Left ventricle myocardium inferior (tissue), 1 donor: Measurements from ENCODE around the gene PACSIN1. TPM values are rescaled to one million over a fixed set of nuclear protein-coding genes. Genes with fewer than 3 reads are reported as not detected.

Experiments used
- DNase-seq: peaks from one replicate; pipeline ENCODE4 v3.0.0-alpha.2; 2020
- H3K27ac ChIP-seq: fragments of 200-600 bp; replicated peaks from 2 replicates; pipeline ENCODE4 v1.8.0; 2021
- H3K27me3 ChIP-seq: fragments of 200-600 bp; 2 replicates; pipeline ENCODE4 v1.8.0; 2021; ENCODE audit warnings: low read depth
- H3K36me3 ChIP-seq: fragments of 200-600 bp; 2 replicates; pipeline ENCODE4 v1.8.0; 2021
- H3K4me1 ChIP-seq: fragments of 200-600 bp; 2 replicates; pipeline ENCODE4 v1.8.0; 2021
- H3K4me3 ChIP-seq: fragments of 200-600 bp; 2 replicates; pipeline ENCODE4 v1.8.0; 2021; ENCODE audit warnings: mild to moderate bottlenecking, moderate library complexity
- H3K9me3 ChIP-seq: fragments of 200-600 bp; replicated peaks from 2 replicates; pipeline ENCODE4 v1.8.0; 2021
- intact Hi-C: fragments of 100-400 bp; cut with micrococcal nuclease; formaldehyde crosslinking; loops from one replicate; pipeline ENCODE4 v1.11.0; 2022
- total RNA-seq: library from RNA; stranded (reverse); fragmentation: NEBNext Ultra II Directional; extraction: Animal tissue kit (Norgen Biotek cat#: 25700); gene quantifications from one replicate; pipeline ENCODE4 v1.2.1, GENCODE V29; 2021
- TF ChIP-seq, protein P1 (sequence below): fragments of 200-600 bp; IDR thresholded peaks from 2 replicates; pipeline ENCODE4 v1.8.0; 2021; ENCODE audit warnings: antibody characterized with exemption, mild to moderate bottlenecking, borderline replicate concordance
- donor health status: DM: no; HTN: yes; CAD: no; lungs with severe emphysema.

Gene PACSIN1
- total RNA-seq, 1 donor from 2014 or later = 15.2 TPM

DNA sequence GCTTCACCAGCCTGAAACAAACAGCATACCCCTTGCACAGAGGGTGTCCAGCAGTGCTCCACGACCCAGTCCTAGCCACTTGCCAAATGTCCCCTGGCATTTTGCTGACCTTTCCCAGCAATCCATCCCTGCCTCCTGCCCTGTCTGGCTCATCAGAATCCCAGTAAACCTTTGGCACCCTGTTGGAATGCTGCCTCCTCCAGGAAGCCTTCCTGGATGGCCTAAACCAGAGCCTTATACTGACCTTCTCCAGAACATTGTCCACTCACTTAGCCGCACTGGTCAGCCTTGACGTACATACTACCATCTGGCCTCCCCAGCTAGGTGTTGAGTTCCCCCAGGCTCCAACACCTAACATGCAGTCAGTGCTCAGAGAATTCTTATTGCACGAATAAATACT lies 2.0 kb upstream of the PACSIN1 start:
- H3K36me3 ChIP-seq = no peaks in the 10 kb centered on the region
- peaks cover 36% of the 10 kb centered on the region for H3K27me3 ChIP-seq
- H3K27ac ChIP-seq = no peak overlapping the region
- H3K9me3 ChIP-seq = no peaks in the 10 kb centered on the region
- no peak for DNase-seq
- intact Hi-C loops = loop anchor here (5.0 kb wide), 1 partner anchor 143 kb away; no protein-coding TSS in a partner anchor
- peaks cover 17% of the 10 kb centered on the region for H3K4me1 ChIP-seq
- no peak overlapping the region for H3K4me3 ChIP-seq
- TF ChIP-seq, protein P1, sequence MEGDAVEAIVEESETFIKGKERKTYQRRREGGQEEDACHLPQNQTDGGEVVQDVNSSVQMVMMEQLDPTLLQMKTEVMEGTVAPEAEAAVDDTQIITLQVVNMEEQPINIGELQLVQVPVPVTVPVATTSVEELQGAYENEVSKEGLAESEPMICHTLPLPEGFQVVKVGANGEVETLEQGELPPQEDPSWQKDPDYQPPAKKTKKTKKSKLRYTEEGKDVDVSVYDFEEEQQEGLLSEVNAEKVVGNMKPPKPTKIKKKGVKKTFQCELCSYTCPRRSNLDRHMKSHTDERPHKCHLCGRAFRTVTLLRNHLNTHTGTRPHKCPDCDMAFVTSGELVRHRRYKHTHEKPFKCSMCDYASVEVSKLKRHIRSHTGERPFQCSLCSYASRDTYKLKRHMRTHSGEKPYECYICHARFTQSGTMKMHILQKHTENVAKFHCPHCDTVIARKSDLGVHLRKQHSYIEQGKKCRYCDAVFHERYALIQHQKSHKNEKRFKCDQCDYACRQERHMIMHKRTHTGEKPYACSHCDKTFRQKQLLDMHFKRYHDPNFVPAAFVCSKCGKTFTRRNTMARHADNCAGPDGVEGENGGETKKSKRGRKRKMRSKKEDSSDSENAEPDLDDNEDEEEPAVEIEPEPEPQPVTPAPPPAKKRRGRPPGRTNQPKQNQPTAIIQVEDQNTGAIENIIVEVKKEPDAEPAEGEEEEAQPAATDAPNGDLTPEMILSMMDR = no peak

DNA sequence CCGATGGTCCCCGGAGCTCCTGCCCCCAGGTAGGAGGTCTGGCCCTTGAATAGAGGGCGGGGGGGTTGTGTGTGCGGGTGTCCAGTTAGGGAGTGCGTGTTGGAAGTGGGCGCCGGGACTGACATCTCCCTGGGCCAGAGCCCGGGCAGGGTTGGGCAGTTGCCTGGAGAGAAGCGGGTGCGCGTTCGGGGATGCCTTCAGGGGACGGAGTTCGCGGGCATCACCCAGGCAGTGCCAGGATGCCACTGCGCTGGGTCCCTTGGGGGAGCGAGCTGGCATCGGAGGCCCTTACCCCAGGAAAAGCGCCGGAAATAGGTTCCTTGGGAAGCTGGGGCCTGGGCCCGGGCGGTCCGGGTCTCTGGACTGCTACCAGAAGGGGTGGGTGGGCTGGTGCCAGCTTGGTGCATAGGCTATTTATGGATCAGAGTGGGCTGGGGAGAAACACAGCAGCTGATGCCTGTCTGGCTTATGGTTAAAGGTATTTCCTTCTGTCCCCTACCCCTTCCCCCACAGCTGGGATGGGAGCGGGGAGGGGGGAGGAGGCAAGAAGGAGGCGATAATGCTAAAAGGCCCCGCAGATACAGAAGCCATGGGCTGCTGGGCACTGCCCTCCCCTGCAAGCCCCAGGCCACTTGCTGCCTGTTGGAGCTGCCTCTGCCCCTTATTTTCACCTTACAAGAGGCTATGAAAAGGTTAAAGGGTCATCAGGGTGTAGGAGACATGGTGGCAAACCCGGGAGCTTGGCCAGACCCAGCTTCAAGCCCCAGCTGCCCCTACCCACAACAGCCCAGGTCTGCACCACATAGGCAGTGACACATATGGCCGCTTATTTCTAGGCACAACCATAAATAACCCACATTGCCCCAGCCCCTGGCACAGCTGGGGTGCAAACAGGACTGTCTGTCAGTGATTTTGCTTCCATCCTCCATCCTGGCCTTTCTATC lies 638 bp downstream of the PACSIN1 start:
- peaks cover 36% of the 10 kb centered on the region for H3K27me3 ChIP-seq
- peak overlapping the region; percentile 69 for H3K4me3 ChIP-seq
- no peak overlapping the region for H3K27ac ChIP-seq
- H3K9me3 ChIP-seq = no peaks in the 10 kb centered on the region
- peak; percentile 24 for DNase-seq
- H3K4me1 ChIP-seq = peaks cover 17% of the 10 kb centered on the region
- no peaks in the 10 kb centered on the region for H3K36me3 ChIP-seq
- intact Hi-C loops = no loop called here
- TF ChIP-seq, protein P1 = no peak

- H3K36me3 ChIP-seq = no peaks in the 10 kb centered on the region
- no peak for DNase-seq
- intact Hi-C loops = no loop called here
These were observed 2.6 kb downstream of the PACSIN1 start for GRCh38 chr6:34468378-34468892.

GRCh38 chr6:34469499-34469898 lies 3.6 kb downstream of the PACSIN1 start:
- no peak for DNase-seq
- intact Hi-C loops = no loop called here
- H3K36me3 ChIP-seq = no peaks in the 10 kb centered on the region

More at GRCh38 chr6:34468378-34468892, 2.6 kb downstream of the PACSIN1 start:
- no peak overlapping the region for H3K4me3 ChIP-seq
- H3K4me1 ChIP-seq = peaks cover 13% of the 10 kb centered on the region
- no peaks in the 10 kb centered on the region for H3K9me3 ChIP-seq
- H3K27me3 ChIP-seq = peaks cover 35% of the 10 kb centered on the region
- TF ChIP-seq, protein P1 = no peak
- no peak overlapping the region for H3K27ac ChIP-seq

GRCh38 chr6:34472425-34472824 lies 6.5 kb downstream of the PACSIN1 start:
- peaks cover 9% of the 10 kb centered on the region for H3K9me3 ChIP-seq
- no peak overlapping the region for H3K4me3 ChIP-seq
- no peaks in the 10 kb centered on the region for H3K4me1 ChIP-seq
- no peaks in the 10 kb centered on the region for H3K27me3 ChIP-seq
- intact Hi-C loops = no loop called here
- no peak for DNase-seq
- H3K27ac ChIP-seq = no peak overlapping the region
- TF ChIP-seq, protein P1 = no peak
- H3K36me3 ChIP-seq = no peaks in the 10 kb centered on the region

More at GRCh38 chr6:34469499-34469898, 3.6 kb downstream of the PACSIN1 start:
- Histone ChIP-seq H3K27me3 (peaks cover 24% of the 10 kb centered on the region), H3K4me3 (no peak overlapping the region), H3K27ac (no peak overlapping the region), H3K4me1 (peaks cover 13% of the 10 kb centered on the region), H3K9me3 (peaks cover 9% of the 10 kb centered on the region)
- TF ChIP-seq, protein P1 = no peak
